ENCODE results near the gene RP9. TPM values are rescaled to one million over a fixed set of nuclear protein-coding genes. Genes with fewer than 3 reads are reported as not detected.

The RP9 gene
- total and polyA plus RNA-seq, 4 experiments from 2014 or later: 15.1 to 23.9 (median 17.6) TPM

- peaks cover 0 to 12% of the 10 kb centered on the region in 2 donors for H3K36me3 Mint-ChIP-seq
- H3K36me3 ChIP-seq (ENCODE audit: insufficient read depth, low read length): no peaks in the 10 kb centered on the region
- ChIA-PET CTCF (ENCODE audit: partially characterized antibody) (no interaction called here), POLR2A (ENCODE audit: partially characterized antibody) (interaction anchor here (1.4 kb wide), 1 partner anchor 26 kb away, joined by 3 read pairs; no protein-coding TSS in a partner anchor)
- peaks cover 2 to 36% (median 25%) of the 10 kb centered on the region in 8 donors for H3K9me3 Mint-ChIP-seq
- H3K27me3 Mint-ChIP-seq: peaks cover 4 to 6% of the 10 kb centered on the region in 2 donors
- no peak overlapping the region for H3K27ac Mint-ChIP-seq
- no peak overlapping the region for H3K4me3 ChIP-seq (ENCODE audit: low read length in 2 of 2)
- H3K4me3 Mint-ChIP-seq: no peak overlapping the region
- H3K4me1 ChIP-seq (ENCODE audit: insufficient read depth, low read length): peaks cover 7% of the 10 kb centered on the region
- no peak overlapping the region for H3K27ac ChIP-seq (ENCODE audit: low read depth, low read length)
- H3K27me3 ChIP-seq (ENCODE audit: insufficient read depth, low read length): no peaks in the 10 kb centered on the region
- H3K9me3 ChIP-seq (ENCODE audit: control insufficient read depth in 1 of 2, low read length in 2 of 2): peaks cover 0 to 6% of the 10 kb centered on the region in 2 donors
- peaks cover 6 to 13% (median 7%) of the 10 kb centered on the region in 4 donors for H3K4me1 Mint-ChIP-seq
- no peak for DNase-seq
- intact Hi-C loops (cut with micrococcal nuclease): no loop called here
Observed at GRCh38 chr7:33066771-33067170, 42.4 kb downstream of the RP9 start.

GRCh38 chr7:33065981-33066380, 43.2 kb downstream of the RP9 start:
- Histone ChIP-seq H3K4me1 (ENCODE audit: insufficient read depth, low read length) (peaks cover 15% of the 10 kb centered on the region), H3K27me3 (ENCODE audit: insufficient read depth, low read length) (no peaks in the 10 kb centered on the region), H3K9me3 (ENCODE audit: control insufficient read depth in 1 of 2, low read length in 2 of 2) (peaks cover 0 to 6% of the 10 kb centered on the region in 2 donors), H3K27ac (ENCODE audit: low read depth, low read length) (no peak overlapping the region), H3K36me3 (ENCODE audit: insufficient read depth, low read length) (no peaks in the 10 kb centered on the region), H3K4me3 (ENCODE audit: low read length in 2 of 2) (no peak overlapping the region)
- ChIA-PET POLR2A (ENCODE audit: partially characterized antibody) (no interaction called here), CTCF (ENCODE audit: partially characterized antibody) (interaction anchor here (5.8 kb wide), 1 partner anchor 43 kb away, joined by 42 read pairs; the partner anchor contains the start of gene RP9)
- Mint-ChIP-seq H3K4me3 (peak overlapping the region in 1 of 8 donors; percentile 5), H3K9me3 (peaks cover 2 to 31% (median 21%) of the 10 kb centered on the region in 8 donors), H3K27ac (peak overlapping the region in 1 of 7 donors; percentile 39), H3K27me3 (peaks cover 2 to 3% of the 10 kb centered on the region in 2 donors), H3K36me3 (peaks cover 0 to 14% of the 10 kb centered on the region in 2 donors), H3K4me1 (peaks cover 9 to 19% (median 11%) of the 10 kb centered on the region in 4 donors)
- no peak for DNase-seq
- intact Hi-C loops (cut with micrococcal nuclease): no loop called here

- peaks cover 1 to 2% of the 10 kb centered on the region in 2 donors for H3K27me3 Mint-ChIP-seq
- H3K27ac ChIP-seq (ENCODE audit: low read depth, low read length): peak overlapping the region; percentile 87
- peak overlapping the region; percentile 95 to 98 (median 96) for H3K4me3 Mint-ChIP-seq
- H3K9me3 ChIP-seq (ENCODE audit: control insufficient read depth in 1 of 2, low read length in 2 of 2): no peaks in the 10 kb centered on the region
- H3K36me3 Mint-ChIP-seq: peaks cover 3 to 18% of the 10 kb centered on the region in 2 donors
- DNase-seq: peak; percentile 93 to 95 (median 94)
- peak overlapping the region; percentile 93 to 99 (median 96) for H3K27ac Mint-ChIP-seq
- peak overlapping the region; percentile 75 to 98 for H3K4me3 ChIP-seq (ENCODE audit: low read length in 2 of 2)
- CTCF ChIA-PET (ENCODE audit: partially characterized antibody): interaction anchor here (0.6 to 5.8 kb wide), 13 partner anchors 10 to 217 kb away, joined by 3 to 42 read pairs (median 4); partner anchors contain the start of genes BBS9 and RP9
- no peaks in the 10 kb centered on the region for H3K36me3 ChIP-seq (ENCODE audit: insufficient read depth, low read length)
- POLR2A ChIA-PET (ENCODE audit: partially characterized antibody): interaction anchor here (0.9 to 4.6 kb wide), 18 partner anchors 10 to 567 kb away, joined by 3 to 70 read pairs (median 4); partner anchors contain the start of genes AVL9, KBTBD2 and RP9
- no peaks in the 10 kb centered on the region for H3K27me3 ChIP-seq (ENCODE audit: insufficient read depth, low read length)
- intact Hi-C loops (cut with micrococcal nuclease): loop anchor here (1.0 to 2.0 kb wide), 6 partner anchors 9 to 572 kb away; partner anchors contain the start of genes BBS9, LSM5 and RP9
- peaks cover 29 to 48% (median 35%) of the 10 kb centered on the region in 4 donors for H3K4me1 Mint-ChIP-seq
- peaks cover 40% of the 10 kb centered on the region for H3K4me1 ChIP-seq (ENCODE audit: insufficient read depth, low read length)
- H3K9me3 Mint-ChIP-seq: peaks cover 0 to 12% (median 9%) of the 10 kb centered on the region in 8 donors
Observed at GRCh38 chr7:33062782-33063443, 46.3 kb downstream of the RP9 start.

- H3K36me3 Mint-ChIP-seq: peaks cover 7 to 18% of the 10 kb centered on the region in 2 donors
- ChIA-PET POLR2A (ENCODE audit: partially characterized antibody) (interaction anchor here (0.9 to 4.6 kb wide), 15 partner anchors 9 to 566 kb away, joined by 3 to 70 read pairs (median 4); partner anchors contain the start of genes AVL9, KBTBD2 and RP9), CTCF (ENCODE audit: partially characterized antibody) (interaction anchor here (0.6 to 5.8 kb wide), 13 partner anchors 10 to 216 kb away, joined by 3 to 42 read pairs (median 4); partner anchors contain the start of genes BBS9 and RP9)
- peaks cover 44% of the 10 kb centered on the region for H3K4me1 ChIP-seq (ENCODE audit: insufficient read depth, low read length)
- peaks cover 31 to 53% (median 40%) of the 10 kb centered on the region in 4 donors for H3K4me1 Mint-ChIP-seq
- H3K27ac ChIP-seq (ENCODE audit: low read depth, low read length): peak within 1 kb of the TSS; percentile 87
- H3K36me3 ChIP-seq (ENCODE audit: insufficient read depth, low read length): no peaks in the 10 kb centered on the region
- DNase-seq: peak in 3 of 5 donors; percentile 25 to 47 (median 30)
- H3K4me3 Mint-ChIP-seq: peak within 1 kb of the TSS; percentile 95 to 98 (median 96)
- peak within 1 kb of the TSS; percentile 93 to 99 (median 96) for H3K27ac Mint-ChIP-seq
- no peaks in the 10 kb centered on the region for H3K9me3 ChIP-seq (ENCODE audit: control insufficient read depth in 1 of 2, low read length in 2 of 2)
- intact Hi-C loops (cut with micrococcal nuclease): loop anchor here (1.0 to 2.0 kb wide), 5 partner anchors 8 to 571 kb away; partner anchors contain the start of genes BBS9, LSM5 and RP9
- H3K27me3 ChIP-seq (ENCODE audit: insufficient read depth, low read length): no peaks in the 10 kb centered on the region
- peaks cover 0 to 12% (median 9%) of the 10 kb centered on the region in 8 donors for H3K9me3 Mint-ChIP-seq
- peaks cover 1 to 2% of the 10 kb centered on the region in 2 donors for H3K27me3 Mint-ChIP-seq
- H3K4me3 ChIP-seq (ENCODE audit: low read length in 2 of 2): peak within 1 kb of the TSS; percentile 83 to 98
Observed at GRCh38 chr7:33062023-33062781, 47.0 kb downstream of the RP9 start, which contains the start of gene NT5C3A. Gene NT5C3A (minus strand): TSS chr7:33062776. CDS start chr7:33062705, 71 bp downstream.

- Mint-ChIP-seq H3K9me3 (peaks cover 0 to 11% (median 8%) of the 10 kb centered on the region in 8 donors), H3K27me3 (peaks cover 1 to 2% of the 10 kb centered on the region in 2 donors)
- peak overlapping the region; percentile 87 for H3K27ac ChIP-seq (ENCODE audit: low read depth, low read length)
Observed at GRCh38 chr7:33061282-33061937, 47.8 kb downstream of the RP9 start.

GRCh38 chr7:33059635-33060034, 49.6 kb downstream of the RP9 start:
- POLR2A ChIA-PET (ENCODE audit: partially characterized antibody): interaction anchor here (0.6 to 4.6 kb wide), 3 partner anchors 8 to 19 kb away, joined by 3 to 70 read pairs (median 11); no protein-coding TSS in a partner anchor
- no peaks in the 10 kb centered on the region for H3K27me3 ChIP-seq (ENCODE audit: insufficient read depth, low read length)
- intact Hi-C loops (cut with micrococcal nuclease): no loop called here
- Mint-ChIP-seq H3K27ac (peak overlapping the region in 4 of 7 donors; percentile 38 to 77 (median 67)), H3K36me3 (peaks cover 7 to 16% of the 10 kb centered on the region in 2 donors), H3K27me3 (no peaks in the 10 kb centered on the region), H3K4me1 (peaks cover 39 to 70% (median 55%) of the 10 kb centered on the region in 4 donors), H3K9me3 (no peaks in the 10 kb centered on the region), H3K4me3 (peak overlapping the region in 3 of 8 donors; percentile 4 to 64 (median 21))
- no peaks in the 10 kb centered on the region for H3K9me3 ChIP-seq (ENCODE audit: control insufficient read depth in 1 of 2, low read length in 2 of 2)
- no peak overlapping the region for H3K4me3 ChIP-seq (ENCODE audit: low read length in 2 of 2)
- no peak for DNase-seq
- peaks cover 52% of the 10 kb centered on the region for H3K4me1 ChIP-seq (ENCODE audit: insufficient read depth, low read length)
- no peak overlapping the region for H3K27ac ChIP-seq (ENCODE audit: low read depth, low read length)
- no peaks in the 10 kb centered on the region for H3K36me3 ChIP-seq (ENCODE audit: insufficient read depth, low read length)
- CTCF ChIA-PET (ENCODE audit: partially characterized antibody): interaction anchor here (1.6 to 3.1 kb wide), 3 partner anchors 10 to 49 kb away, joined by 3 to 10 read pairs (median 4); no protein-coding TSS in a partner anchor

More at GRCh38 chr7:33061282-33061937, 47.8 kb downstream of the RP9 start:
- Mint-ChIP-seq H3K4me3 (peak overlapping the region; percentile 95 to 98 (median 96)), H3K4me1 (peaks cover 33 to 54% (median 43%) of the 10 kb centered on the region in 4 donors), H3K36me3 (peaks cover 7 to 17% of the 10 kb centered on the region in 2 donors), H3K27ac (peak overlapping the region; percentile 88 to 96 (median 94))
- CTCF ChIA-PET (ENCODE audit: partially characterized antibody): interaction anchor here (1.1 to 5.8 kb wide), 8 partner anchors 9 to 215 kb away, joined by 3 to 42 read pairs (median 12); partner anchors contain the start of gene RP9
- Histone ChIP-seq H3K27me3 (ENCODE audit: insufficient read depth, low read length) (no peaks in the 10 kb centered on the region), H3K9me3 (ENCODE audit: control insufficient read depth in 1 of 2, low read length in 2 of 2) (no peaks in the 10 kb centered on the region), H3K4me3 (ENCODE audit: low read length in 2 of 2) (peak overlapping the region; percentile 83 to 98), H3K36me3 (ENCODE audit: insufficient read depth, low read length) (no peaks in the 10 kb centered on the region), H3K4me1 (ENCODE audit: insufficient read depth, low read length) (peaks cover 44% of the 10 kb centered on the region)
- intact Hi-C loops (cut with micrococcal nuclease): no loop called here
- POLR2A ChIA-PET (ENCODE audit: partially characterized antibody): interaction anchor here (0.8 to 4.6 kb wide), 8 partner anchors 8 to 170 kb away, joined by 3 to 70 read pairs (median 17); partner anchors contain the start of genes KBTBD2 and RP9
- DNase-seq: no peak

All from CD4-positive, alpha-beta memory T cell (primary cell).